Spinal cord (tissue), 10 donors: ENCODE results near the gene PCDHGC5. TPM values are rescaled to one million over a fixed set of nuclear protein-coding genes. Genes with fewer than 3 reads are reported as not detected.

Source experiments
- DNase-seq, 6 donors: peaks; one replicate each; pipeline versions ENCODE4 v3.0.0 to v3.0.0-alpha.2; 2013 to 2015; ENCODE audit warnings: low spot score in 6 of 6, low read depth in 4 of 6
- H3K27ac ChIP-seq: one replicate; pipeline ENCODE4 v1.5.1; 2013; ENCODE audit warnings: low read depth, low read length, control low read depth
- H3K27me3 ChIP-seq: one replicate; pipeline ENCODE4 v1.6.1; 2013; ENCODE audit warnings: low read length; ENCODE audit not compliant: control insufficient read depth, insufficient read depth
- H3K36me3 ChIP-seq: one replicate; pipeline ENCODE4 v1.6.1; 2013; ENCODE audit warnings: low read length; ENCODE audit not compliant: control insufficient read depth, insufficient read depth
- H3K4me1 ChIP-seq: one replicate; pipeline ENCODE4 v1.6.1; 2013; ENCODE audit warnings: low read length; ENCODE audit not compliant: control insufficient read depth, insufficient read depth
- H3K4me3 ChIP-seq: one replicate; pipeline ENCODE4 v1.5.1; 2013; ENCODE audit warnings: low read depth, low read length, control low read depth
- H3K9me3 ChIP-seq: one replicate; pipeline ENCODE4 v1.6.1; 2013; ENCODE audit warnings: low read length; ENCODE audit not compliant: control insufficient read depth, insufficient read depth
- whole genome bisulfite sequencing: methylation state at CpG from one replicate; pipeline ENCODE4 v1.1.5; 2013; ENCODE audit warnings: missing lambda C conversion rate; ENCODE audit not compliant: insufficient coverage; 5-methylcytosine and 5-hydroxymethylcytosine counted together
- polyA plus RNA-seq, 2 donors: library from polyadenylated mRNA; unstranded; fragments of 120-200 nt; gene quantifications; one replicate each; pipeline ENCODE4 v1.2.1, GENCODE V29; 2013; ENCODE audit not compliant: insufficient read length in 2 of 2
- total RNA-seq, 2 donors: library from RNA; depleted of rRNA in 1 of 2; stranded (reverse); fragments of 120-200 nt in 1 of 2; fragments of >200 nt in 1 of 2; gene quantifications; one replicate each; pipeline versions ENCODE4 v1.2.3 to v1.2.4, GENCODE V29; 2013 to 2014
- donor health status: healthy.

PCDHGC5 gene
- total and polyA plus RNA-seq, 4 donors, result 4.0 to 6.5 (median 5.7) TPM

DNA sequence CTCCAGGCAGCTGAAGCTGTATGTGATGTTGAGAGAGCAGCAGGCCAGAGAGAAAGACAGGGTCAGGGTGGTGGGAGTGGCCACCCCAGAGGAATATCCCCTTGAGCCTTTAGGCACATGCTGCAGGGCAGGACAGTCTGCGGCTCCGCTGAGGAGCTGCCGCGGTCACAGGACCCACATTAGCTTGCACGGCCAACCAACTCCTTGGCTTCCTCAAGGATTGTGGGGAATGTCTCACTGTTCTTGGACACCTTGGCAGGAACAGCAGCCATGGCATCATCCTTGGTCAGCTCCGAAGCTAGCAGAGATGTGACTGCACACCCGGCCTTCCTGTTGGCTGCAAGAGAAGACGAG, 27.8 kb downstream of the PCDHGC5 start:
- 91% methylated on average over 6 of the region's 8 CpGs for WGBS
- peak in 1 of 6 donors; percentile 2 for DNase-seq
- Histone ChIP-seq H3K27me3 (no peaks in the 10 kb centered on the region), H3K4me3 (no peak overlapping the region), H3K9me3 (no peaks in the 10 kb centered on the region), H3K4me1 (peaks cover 61% of the 10 kb centered on the region), H3K27ac (peak overlapping the region; percentile 97), H3K36me3 (peaks cover 25% of the 10 kb centered on the region)

DNA sequence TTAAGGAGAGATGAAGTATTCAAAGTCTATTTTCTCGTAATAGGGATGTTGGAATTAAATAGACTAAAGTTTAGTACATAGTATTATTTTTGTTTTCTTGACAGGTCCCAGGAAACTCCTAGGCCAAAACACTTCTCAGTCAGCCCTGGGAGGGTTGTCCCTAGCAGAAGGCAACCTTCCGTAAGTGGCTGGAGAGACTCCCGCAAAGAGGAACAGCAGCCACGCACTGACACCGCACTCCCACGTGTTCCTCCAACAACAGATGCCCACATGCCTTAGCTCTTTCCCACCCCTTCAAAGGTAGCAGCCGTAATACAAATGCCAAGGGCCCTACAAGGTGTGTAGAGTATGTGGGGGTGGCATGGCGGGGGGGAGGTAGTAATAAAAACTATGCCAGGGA, 28.4 kb downstream of the PCDHGC5 start:
- 93% methylated on average over 2 of the region's 8 CpGs for WGBS
- no peak overlapping the region for H3K4me3 ChIP-seq
- H3K4me1 ChIP-seq, result peaks cover 55% of the 10 kb centered on the region
- DNase-seq, result no peak
- H3K27me3 ChIP-seq, result no peaks in the 10 kb centered on the region
- H3K36me3 ChIP-seq, result peaks cover 19% of the 10 kb centered on the region
- H3K9me3 ChIP-seq, result no peaks in the 10 kb centered on the region
- no peak overlapping the region for H3K27ac ChIP-seq

DNA sequence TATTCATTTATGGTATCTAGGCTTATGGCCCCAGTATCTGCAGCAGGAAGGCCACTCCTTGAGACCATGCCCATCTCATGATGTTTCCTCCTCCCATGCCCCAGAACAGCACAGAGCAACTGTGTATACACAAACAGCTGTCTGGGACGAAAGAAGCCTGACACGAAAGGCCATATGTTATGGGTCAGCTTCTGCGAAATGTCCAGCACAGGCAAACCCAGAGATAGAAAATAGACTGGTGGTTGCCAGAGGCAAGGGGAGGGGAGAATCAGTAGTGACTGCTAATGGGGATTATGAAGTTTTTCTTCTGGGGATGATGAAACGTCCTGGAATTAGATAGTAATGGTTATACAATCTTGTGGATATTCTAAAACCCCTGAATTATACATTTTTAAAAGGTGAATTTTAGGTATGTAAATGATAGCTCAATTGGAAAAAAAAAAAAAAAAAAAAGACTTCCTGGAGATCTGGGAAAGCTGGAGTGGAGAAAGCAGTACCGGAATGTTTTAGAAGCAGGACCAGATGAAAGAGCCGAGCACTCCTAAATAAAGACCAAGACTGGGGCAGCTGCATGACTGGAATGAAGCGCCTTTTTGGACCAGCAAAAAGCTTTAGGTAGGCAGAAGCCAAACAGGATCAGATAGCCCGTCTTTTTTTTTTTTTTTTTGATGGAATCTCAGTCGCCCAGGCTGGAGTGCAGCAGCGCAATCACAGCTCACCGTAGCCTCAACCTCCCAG, 29.2 kb downstream of the PCDHGC5 start:
- Histone ChIP-seq H3K27me3 (no peaks in the 10 kb centered on the region), H3K4me1 (peaks cover 48% of the 10 kb centered on the region), H3K36me3 (peaks cover 15% of the 10 kb centered on the region), H3K27ac (no peak overlapping the region), H3K4me3 (no peak overlapping the region), H3K9me3 (no peaks in the 10 kb centered on the region)
- DNase-seq, result peak in 1 of 6 donors; percentile 7
- whole genome bisulfite sequencing, result 82% methylated on average over 6 of the region's 11 CpGs

DNA sequence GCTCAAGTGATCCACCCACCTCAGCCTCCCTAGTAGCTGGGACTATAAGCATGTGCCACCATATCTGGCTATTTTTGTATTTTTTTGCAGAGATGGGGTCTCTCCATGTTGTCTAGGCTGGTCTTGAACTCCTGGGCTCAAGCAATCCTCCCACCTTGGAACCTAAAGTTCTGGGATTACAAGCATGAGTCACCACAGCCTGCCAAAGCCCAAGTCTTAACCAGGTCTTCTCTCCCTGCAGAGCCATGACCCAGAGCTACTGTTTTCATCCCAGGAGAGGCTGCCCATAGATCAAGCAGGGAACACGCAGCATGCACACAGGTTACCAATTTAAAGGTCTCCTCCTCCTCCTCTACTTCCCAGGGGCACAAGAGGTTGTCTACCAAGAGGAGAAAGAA, 29.7 kb downstream of the PCDHGC5 start:
- no peak overlapping the region for H3K27ac ChIP-seq
- no CpG with 5 or more reads among the region's 1 CpG for WGBS
- no peaks in the 10 kb centered on the region for H3K27me3 ChIP-seq
- H3K4me3 ChIP-seq, result no peak overlapping the region
- H3K9me3 ChIP-seq, result no peaks in the 10 kb centered on the region
- peaks cover 15% of the 10 kb centered on the region for H3K36me3 ChIP-seq
- DNase-seq, result no peak
- peaks cover 42% of the 10 kb centered on the region for H3K4me1 ChIP-seq

DNA sequence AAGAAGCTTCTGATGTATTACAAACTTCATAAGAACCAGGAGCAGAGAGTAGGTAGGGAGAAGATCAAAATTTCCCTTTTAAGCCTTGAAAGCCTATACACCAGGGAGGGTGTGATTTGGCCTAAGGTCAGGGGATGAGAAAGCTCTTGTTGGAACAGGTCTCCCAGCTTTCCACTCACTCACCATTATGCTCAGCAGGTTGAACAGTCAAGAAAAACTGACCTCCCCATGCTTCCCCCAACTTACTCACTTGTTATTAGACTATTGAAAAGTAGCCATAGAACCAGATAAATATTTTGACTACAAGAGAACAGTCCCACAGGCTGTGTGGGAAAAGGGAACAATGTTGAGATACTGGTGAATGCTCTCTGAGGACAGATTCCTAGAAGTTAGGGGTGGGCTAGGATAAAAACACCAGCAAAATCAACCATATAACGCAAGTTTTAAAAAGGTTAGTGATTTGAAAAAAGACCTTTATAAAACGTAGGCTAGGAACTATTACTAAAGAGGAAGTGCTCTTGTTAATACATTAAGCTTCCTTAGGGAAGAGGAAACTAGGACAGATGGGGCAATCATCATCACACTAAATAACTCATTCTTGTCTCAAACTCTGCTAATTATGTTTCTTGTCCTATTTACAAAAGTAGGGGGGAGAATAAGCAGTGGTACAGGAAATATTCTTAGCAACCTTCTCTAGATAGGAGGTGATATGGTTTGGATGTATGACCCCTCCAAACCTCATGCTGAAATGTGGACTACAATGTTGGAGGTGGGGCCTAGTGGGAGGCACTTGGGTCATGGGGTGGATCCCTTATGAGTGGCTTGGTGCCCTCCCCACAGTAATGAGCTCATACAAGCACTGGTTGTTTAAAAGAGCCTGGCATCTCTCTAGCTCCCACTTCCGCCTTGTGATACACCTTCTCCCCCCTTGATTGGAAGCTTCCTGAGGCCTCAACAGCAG, 31.0 kb downstream of the PCDHGC5 start:
- peak overlapping the region; percentile 75 for H3K27ac ChIP-seq
- peaks cover 40% of the 10 kb centered on the region for H3K4me1 ChIP-seq
- peaks cover 15% of the 10 kb centered on the region for H3K36me3 ChIP-seq
- no peaks in the 10 kb centered on the region for H3K27me3 ChIP-seq
- no peak overlapping the region for H3K4me3 ChIP-seq
- DNase-seq, result peak in 1 of 6 donors; percentile 32
- no peaks in the 10 kb centered on the region for H3K9me3 ChIP-seq
- 88% methylated on average over 1 of the region's 3 CpGs for WGBS

DNA sequence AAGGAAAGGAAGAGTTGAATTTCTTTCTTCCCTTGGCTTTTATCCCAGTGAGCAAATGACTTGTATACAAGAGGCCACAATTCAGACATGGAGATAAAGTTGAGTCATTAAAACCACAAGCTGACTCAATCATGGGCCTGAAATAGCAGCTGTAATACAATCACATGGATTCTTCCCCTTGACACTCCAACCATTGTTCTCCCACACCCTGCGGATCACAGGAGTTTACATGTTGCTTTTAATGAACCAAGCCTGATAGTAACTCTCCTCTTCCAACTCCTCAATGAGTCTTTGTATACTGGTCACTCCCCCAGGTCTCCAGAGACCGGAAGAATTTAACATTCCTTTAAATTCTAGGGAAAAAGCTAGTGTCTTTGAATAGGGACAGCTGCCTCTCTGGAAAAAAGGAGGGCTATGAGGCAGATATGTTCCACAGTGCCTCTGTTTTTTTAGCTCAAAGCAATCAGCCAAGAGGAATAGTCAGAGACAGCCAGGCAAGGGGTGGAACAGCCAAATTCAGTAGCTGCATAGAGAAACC, 32.4 kb downstream of the PCDHGC5 start:
- Histone ChIP-seq H3K4me3 (no peak overlapping the region), H3K4me1 (peaks cover 31% of the 10 kb centered on the region), H3K27me3 (no peaks in the 10 kb centered on the region), H3K36me3 (peaks cover 11% of the 10 kb centered on the region), H3K27ac (peak overlapping the region; percentile 75), H3K9me3 (no peaks in the 10 kb centered on the region)
- 0% methylated on average over 1 of the region's 2 CpGs for WGBS
- DNase-seq, result peak in 2 of 6 donors; percentile 83 to 86

DNA sequence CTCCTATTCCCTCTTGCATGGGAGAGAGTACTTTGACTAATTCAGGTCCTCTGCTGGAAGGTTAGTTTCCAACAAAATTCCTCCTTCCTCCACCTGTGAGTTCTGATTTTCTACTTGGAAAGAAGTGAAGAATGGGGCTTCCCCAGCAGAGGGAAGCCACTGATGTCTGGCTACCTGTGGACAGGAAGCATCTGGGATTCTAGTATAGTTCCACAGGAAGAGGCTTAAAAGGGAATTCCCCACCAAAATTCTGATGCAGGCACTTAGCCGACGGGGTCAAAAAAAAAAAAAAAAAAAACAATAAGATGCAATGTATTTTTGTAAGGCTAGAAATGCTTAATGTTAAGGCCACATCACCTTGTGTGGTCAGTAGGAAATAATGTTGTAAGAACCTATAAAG, 33.4 kb downstream of the PCDHGC5 start:
- Histone ChIP-seq H3K9me3 (no peaks in the 10 kb centered on the region), H3K4me1 (peaks cover 25% of the 10 kb centered on the region), H3K27me3 (no peaks in the 10 kb centered on the region), H3K36me3 (peaks cover 15% of the 10 kb centered on the region), H3K27ac (peak overlapping the region; percentile 75), H3K4me3 (no peak overlapping the region)
- WGBS, result no CpG with 5 or more reads among the region's 2 CpGs
- DNase-seq, result no peak

DNA sequence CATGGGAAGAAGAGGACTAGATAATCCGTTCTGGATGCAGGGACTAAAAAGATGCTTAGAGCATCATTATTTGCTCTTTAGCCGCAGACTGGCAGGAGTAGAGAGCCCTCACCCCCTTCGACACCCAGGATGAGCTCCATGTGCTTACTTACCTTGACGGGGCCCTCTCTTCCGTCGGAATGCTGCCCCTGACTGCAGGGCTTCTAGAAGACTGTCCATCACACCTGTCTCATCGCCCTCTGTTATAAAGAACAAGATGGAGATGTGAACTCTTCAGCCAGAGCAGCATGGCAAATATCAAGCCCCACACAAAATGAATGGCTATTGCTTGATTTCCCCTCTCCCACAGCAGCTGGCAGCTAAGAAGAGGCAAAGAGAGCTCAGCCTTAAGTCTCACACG, 35.1 kb downstream of the PCDHGC5 start:
- Histone ChIP-seq H3K27ac (peak overlapping the region; percentile 95), H3K36me3 (peaks cover 13% of the 10 kb centered on the region), H3K9me3 (no peaks in the 10 kb centered on the region), H3K4me3 (peak overlapping the region; percentile 19), H3K27me3 (no peaks in the 10 kb centered on the region), H3K4me1 (peaks cover 29% of the 10 kb centered on the region)
- DNase-seq, result no peak
- 42% methylated on average over 4 of the region's 8 CpGs for WGBS

DNA sequence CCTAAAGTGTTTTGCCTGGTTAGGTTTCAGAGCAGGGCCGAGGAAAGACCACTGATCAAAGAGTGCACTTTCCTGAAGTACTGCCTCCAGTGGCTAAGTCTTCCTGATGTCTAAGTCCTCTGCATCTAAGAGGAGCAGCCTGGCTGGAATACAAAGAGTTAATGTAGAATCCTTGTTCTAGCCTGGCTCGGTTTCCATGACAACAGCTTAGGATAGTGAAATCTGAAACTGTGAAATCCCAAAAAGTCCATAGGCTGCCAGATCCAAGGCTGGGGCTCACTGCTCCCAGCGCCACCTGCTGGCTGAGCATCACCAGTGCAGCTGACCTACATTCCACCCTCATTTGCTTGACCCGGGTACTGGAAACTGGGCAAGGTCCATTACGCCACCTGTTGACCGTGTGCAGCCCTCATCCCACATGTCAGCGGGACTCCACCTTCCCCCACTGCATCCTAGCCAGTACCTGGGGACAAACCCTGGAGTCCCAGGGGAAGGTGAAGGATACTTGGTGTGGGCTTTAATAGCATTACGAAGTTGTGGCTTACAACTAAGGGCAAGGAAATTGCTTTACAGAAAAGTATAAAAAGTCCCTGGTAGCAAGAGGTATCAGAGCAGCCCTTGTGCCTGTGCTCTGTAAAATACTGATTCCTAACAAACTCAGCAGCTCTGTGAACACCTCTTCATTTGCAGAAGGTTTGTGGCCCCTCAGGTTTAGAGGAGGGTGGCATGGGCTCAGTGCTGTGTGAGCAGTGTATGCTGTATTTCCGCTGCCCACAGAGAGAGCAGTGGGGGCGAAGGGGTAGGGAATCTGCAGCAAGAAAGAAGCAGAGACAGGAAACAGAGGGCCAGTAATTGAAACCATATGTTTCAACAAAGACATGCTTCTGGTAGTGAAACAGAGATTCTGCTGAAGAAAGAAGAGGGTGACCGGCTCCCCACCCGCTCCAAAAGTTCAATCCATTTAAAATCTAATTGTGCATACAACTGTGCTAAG, 36.0 kb downstream of the PCDHGC5 start:
- H3K9me3 ChIP-seq, result no peaks in the 10 kb centered on the region
- H3K4me3 ChIP-seq, result peak overlapping the region; percentile 19
- H3K27ac ChIP-seq, result peak overlapping the region; percentile 95
- WGBS, result 0% methylated on average over 5 of the region's 12 CpGs
- peaks cover 30% of the 10 kb centered on the region for H3K4me1 ChIP-seq
- no peaks in the 10 kb centered on the region for H3K27me3 ChIP-seq
- peak; percentile 94 to 99 (median 96) for DNase-seq
- peaks cover 17% of the 10 kb centered on the region for H3K36me3 ChIP-seq
